Esophagus squamous epithelium (tissue), 4 donors: ENCODE results near the gene STK25.

Source experiments
- POLR2A ChIP-seq, 4 donors: fragments of 450-650 bp; IDR thresholded peaks; one replicate each; pipeline ENCODE4 v1.6.1; 2017; ENCODE audit warnings: antibody characterized with exemption in 4 of 4, mild to moderate bottlenecking in 4 of 4, moderate library complexity in 3 of 4
- TF ChIP-seq, protein P1 (sequence below), 6 experiments: fragments of 450-650 bp in 4 of 6; fragments of 200-600 bp in 2 of 6; sonication (generic) in 2 of 6; IDR thresholded peaks; one replicate each; pipeline ENCODE4 v1.5.1; 2016 to 2019; ENCODE audit warnings: antibody characterized with exemption in 6 of 6, mild to moderate bottlenecking in 4 of 6, moderate library complexity in 4 of 6

DNA sequence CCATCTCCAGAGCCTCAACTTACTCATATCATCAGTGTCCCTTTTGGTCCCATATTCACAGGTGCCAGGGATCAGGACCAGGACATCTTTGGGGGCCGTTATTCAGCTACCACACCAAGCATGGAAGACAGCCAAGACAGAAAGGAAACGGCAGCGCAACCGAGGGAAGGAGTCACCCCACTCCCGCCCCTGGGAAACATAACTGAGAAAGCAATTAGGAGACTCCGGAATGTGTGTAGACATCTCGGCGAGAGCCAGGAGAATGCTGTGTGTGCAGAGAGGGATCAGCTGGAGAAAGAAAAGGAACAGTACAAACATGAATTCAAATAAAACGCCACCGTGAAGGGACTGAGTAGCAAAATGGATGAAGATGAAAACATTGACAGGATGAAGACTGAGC, 36.7 kb upstream of the STK25 start:
- TF ChIP-seq, protein P1, sequence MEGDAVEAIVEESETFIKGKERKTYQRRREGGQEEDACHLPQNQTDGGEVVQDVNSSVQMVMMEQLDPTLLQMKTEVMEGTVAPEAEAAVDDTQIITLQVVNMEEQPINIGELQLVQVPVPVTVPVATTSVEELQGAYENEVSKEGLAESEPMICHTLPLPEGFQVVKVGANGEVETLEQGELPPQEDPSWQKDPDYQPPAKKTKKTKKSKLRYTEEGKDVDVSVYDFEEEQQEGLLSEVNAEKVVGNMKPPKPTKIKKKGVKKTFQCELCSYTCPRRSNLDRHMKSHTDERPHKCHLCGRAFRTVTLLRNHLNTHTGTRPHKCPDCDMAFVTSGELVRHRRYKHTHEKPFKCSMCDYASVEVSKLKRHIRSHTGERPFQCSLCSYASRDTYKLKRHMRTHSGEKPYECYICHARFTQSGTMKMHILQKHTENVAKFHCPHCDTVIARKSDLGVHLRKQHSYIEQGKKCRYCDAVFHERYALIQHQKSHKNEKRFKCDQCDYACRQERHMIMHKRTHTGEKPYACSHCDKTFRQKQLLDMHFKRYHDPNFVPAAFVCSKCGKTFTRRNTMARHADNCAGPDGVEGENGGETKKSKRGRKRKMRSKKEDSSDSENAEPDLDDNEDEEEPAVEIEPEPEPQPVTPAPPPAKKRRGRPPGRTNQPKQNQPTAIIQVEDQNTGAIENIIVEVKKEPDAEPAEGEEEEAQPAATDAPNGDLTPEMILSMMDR (IDR thresholded peaks at IDR 0.05) = no peak
- no peak for TF ChIP-seq POLR2A (IDR thresholded peaks at IDR 0.05)
